Tibial nerve (tissue), 3 donors: ENCODE results near the gene FBXW2.

Experiments used
- POLR2A ChIP-seq, 2 donors: fragments of 450-650 bp; IDR thresholded peaks; one replicate each; pipeline ENCODE4 v1.6.1; 2017; ENCODE audit warnings: antibody characterized with exemption in 2 of 2, mild to moderate bottlenecking in 2 of 2, moderate library complexity in 2 of 2
- TF ChIP-seq, protein P1 (sequence below), 5 experiments: fragments of 200-600 bp in 3 of 5; fragments of 450-650 bp in 2 of 5; sonication (generic) in 3 of 5; IDR thresholded peaks; one replicate each; pipeline ENCODE4 v1.5.1; 2016 to 2019; ENCODE audit warnings: antibody characterized with exemption in 5 of 5, mild to moderate bottlenecking in 3 of 5, moderate library complexity in 2 of 5

DNA sequence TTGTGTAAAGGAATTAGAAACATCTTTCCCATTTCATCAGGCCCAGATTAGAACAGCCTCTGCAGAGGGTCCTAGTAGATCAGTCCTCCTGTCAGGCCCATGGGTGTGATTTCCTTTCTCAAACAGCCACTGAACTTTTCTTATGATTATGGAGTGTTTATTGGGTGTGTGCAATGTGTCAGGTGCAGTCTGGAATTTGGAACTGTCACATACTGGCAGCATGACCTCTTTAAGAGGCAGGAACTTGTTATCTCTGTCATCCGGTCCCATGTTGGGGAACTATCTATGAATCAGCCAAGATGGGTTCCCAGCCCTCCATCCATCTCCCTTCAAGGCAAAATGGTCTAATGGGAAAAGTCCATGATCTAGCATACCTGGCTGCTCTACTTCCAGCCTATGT, 67.3 kb downstream of the FBXW2 start:
- TF ChIP-seq POLR2A (IDR thresholded peaks at IDR 0.05): no peak
- TF ChIP-seq, protein P1, sequence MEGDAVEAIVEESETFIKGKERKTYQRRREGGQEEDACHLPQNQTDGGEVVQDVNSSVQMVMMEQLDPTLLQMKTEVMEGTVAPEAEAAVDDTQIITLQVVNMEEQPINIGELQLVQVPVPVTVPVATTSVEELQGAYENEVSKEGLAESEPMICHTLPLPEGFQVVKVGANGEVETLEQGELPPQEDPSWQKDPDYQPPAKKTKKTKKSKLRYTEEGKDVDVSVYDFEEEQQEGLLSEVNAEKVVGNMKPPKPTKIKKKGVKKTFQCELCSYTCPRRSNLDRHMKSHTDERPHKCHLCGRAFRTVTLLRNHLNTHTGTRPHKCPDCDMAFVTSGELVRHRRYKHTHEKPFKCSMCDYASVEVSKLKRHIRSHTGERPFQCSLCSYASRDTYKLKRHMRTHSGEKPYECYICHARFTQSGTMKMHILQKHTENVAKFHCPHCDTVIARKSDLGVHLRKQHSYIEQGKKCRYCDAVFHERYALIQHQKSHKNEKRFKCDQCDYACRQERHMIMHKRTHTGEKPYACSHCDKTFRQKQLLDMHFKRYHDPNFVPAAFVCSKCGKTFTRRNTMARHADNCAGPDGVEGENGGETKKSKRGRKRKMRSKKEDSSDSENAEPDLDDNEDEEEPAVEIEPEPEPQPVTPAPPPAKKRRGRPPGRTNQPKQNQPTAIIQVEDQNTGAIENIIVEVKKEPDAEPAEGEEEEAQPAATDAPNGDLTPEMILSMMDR (IDR thresholded peaks at IDR 0.05): no peak
